ENCODE measurements around the gene NAIP.
"Not testable (repeated sequence)": the region's sequence is repeated elsewhere in the genome, so short reads cannot be mapped to it uniquely, and the experiment has no call there.

The NAIP gene

DNA sequence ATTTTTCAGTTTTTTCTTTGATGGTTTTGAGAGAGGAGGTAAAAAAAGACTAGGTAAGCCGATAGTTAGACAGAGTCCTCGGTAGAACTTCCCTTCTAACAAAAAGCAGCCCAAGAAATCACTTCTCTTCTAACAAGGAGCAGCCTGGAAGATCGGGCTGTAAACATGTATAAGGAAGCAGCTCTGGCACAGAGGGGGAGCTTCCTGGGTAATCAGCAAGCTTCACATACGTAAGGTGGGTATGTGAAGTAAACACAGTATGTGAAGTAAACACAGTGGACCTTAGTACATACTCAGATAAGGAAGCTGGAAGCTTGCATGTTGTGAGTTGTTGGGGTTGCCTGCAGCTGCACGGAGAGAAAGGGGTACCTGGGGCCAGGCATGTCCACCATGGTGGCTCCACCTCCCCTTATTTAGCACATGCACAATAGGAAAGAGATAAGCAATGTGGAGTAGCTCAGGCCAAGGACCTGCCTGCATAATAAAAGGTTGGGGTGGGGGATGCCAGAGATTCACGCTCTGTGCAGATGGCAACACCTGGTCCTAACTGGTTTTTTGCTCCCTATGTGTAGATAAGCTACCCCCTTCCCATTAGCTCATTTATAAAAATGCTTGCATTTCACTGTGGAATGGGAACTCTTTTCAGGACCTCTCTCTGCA lies 93.3 kb downstream of the NAIP start:
- not testable (repeated sequence) for H2AFZ ChIP-seq (ENCODE audit: low read length); H4K20me1 ChIP-seq (ENCODE audit: insufficient read depth, low read length); H3K79me2 ChIP-seq (ENCODE audit: insufficient read depth, low read length); H3K4me2 ChIP-seq (ENCODE audit: low read length); H3K27ac ChIP-seq (ENCODE audit: low read depth, low read length, poor library complexity, severe bottlenecking); H3K27me3 ChIP-seq (ENCODE audit: insufficient read depth, low read length); H3K4me3 ChIP-seq (ENCODE audit: low read depth, low read length, poor library complexity, severe bottlenecking); H3K9me2 ChIP-seq (ENCODE audit: low read depth, low read length); H3K36me3 ChIP-seq (ENCODE audit: insufficient read depth, low read length); H3K4me1 ChIP-seq (ENCODE audit: insufficient read depth, low read length, severe bottlenecking); H3K9me3 ChIP-seq (ENCODE audit: low read length); H3K9ac ChIP-seq (ENCODE audit: low read length); H3F3A ChIP-seq (ENCODE audit: insufficient read depth, low read length)

DNA sequence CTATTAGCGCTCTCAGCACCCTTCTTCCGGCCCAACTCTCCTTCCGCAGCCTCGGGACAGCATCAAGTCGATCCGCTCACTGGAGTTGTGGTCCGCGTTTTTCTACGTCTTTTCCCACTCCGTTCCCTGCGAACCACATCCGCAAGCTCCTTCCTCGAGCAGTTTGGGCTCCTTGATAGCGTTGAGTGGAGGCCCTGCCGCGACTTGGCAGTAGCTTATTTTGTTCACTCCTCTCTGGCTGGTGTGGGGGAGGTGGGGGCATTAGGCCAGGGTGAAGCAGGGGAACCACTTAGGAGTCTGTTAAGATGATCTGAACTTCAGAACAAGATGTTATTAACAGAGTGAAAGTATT lies 100.0 kb downstream of the NAIP start:
- H3K36me3 ChIP-seq (ENCODE audit: insufficient read depth, low read length); H2AFZ ChIP-seq (ENCODE audit: low read length); H3K9ac ChIP-seq (ENCODE audit: low read length); H4K20me1 ChIP-seq (ENCODE audit: insufficient read depth, low read length); H3K4me3 ChIP-seq (ENCODE audit: low read depth, low read length, poor library complexity, severe bottlenecking); H3K27ac ChIP-seq (ENCODE audit: low read depth, low read length, poor library complexity, severe bottlenecking); H3K79me2 ChIP-seq (ENCODE audit: insufficient read depth, low read length); H3K27me3 ChIP-seq (ENCODE audit: insufficient read depth, low read length); H3K4me1 ChIP-seq (ENCODE audit: insufficient read depth, low read length, severe bottlenecking); H3K9me3 ChIP-seq (ENCODE audit: low read length); H3K9me2 ChIP-seq (ENCODE audit: low read depth, low read length); H3F3A ChIP-seq (ENCODE audit: insufficient read depth, low read length); H3K4me2 ChIP-seq (ENCODE audit: low read length): not testable (repeated sequence)
